GM06990 (cell line): ENCODE measurements around the gene PRM3.

Experiments used
- DNase-seq: peaks from one replicate; pipeline ENCODE4 v3.0.0-alpha.2; 2011; ENCODE audit not compliant: insufficient read length; ENCODE audit errors: extremely low read depth
- H3K27me3 ChIP-seq: replicated peaks from 2 replicates; pipeline ENCODE4 v1.6.0; 2011; ENCODE audit warnings: low read length; ENCODE audit not compliant: control insufficient read depth, insufficient read depth
- H3K36me3 ChIP-seq: 2 replicates; pipeline ENCODE4 v1.5.1; 2011; ENCODE audit warnings: low read length; ENCODE audit not compliant: control insufficient read depth, insufficient read depth
- H3K4me3 ChIP-seq: replicated peaks from 2 replicates; pipeline ENCODE4 v1.5.1; 2011; ENCODE audit warnings: low read depth, mild to moderate bottlenecking, control low read depth, low read length
- CTCF ChIP-seq: IDR thresholded peaks from 2 replicates; pipeline ENCODE4 v1.5.1; 2011; ENCODE audit warnings: low read length, control low read depth, mild to moderate bottlenecking, inconsistent platforms; ENCODE audit not compliant: insufficient read depth, poor library complexity, severe bottlenecking

Gene PRM3

GRCh38 chr16:11252482-11252931 lies 20.9 kb downstream of the PRM3 start:
- no peak for TF ChIP-seq CTCF
- no peak for DNase-seq
- Histone ChIP-seq H3K36me3 (peaks cover 14% of the 10 kb centered on the region), H3K27me3 (no peaks in the 10 kb centered on the region), H3K4me3 (peak overlapping the region; percentile 93)

GRCh38 chr16:11251525-11252481 lies 21.6 kb downstream of the PRM3 start:
- Histone ChIP-seq H3K27me3 (no peaks in the 10 kb centered on the region), H3K4me3 (peak overlapping the region; percentile 93; the same call in 1 of the 2 replicates), H3K36me3 (peaks cover 14% of the 10 kb centered on the region)
- DNase-seq, result peak; percentile 73
- TF ChIP-seq CTCF, result no peak

- no peak for TF ChIP-seq CTCF
- Histone ChIP-seq H3K27me3 (no peaks in the 10 kb centered on the region), H3K4me3 (no peak overlapping the region), H3K36me3 (peaks cover 14% of the 10 kb centered on the region)
- no peak for DNase-seq
Observed at GRCh38 chr16:11250786-11251524, 22.5 kb downstream of the PRM3 start.

- no peak for DNase-seq
- peaks cover 14% of the 10 kb centered on the region for H3K36me3 ChIP-seq
- H3K4me3 ChIP-seq, result no peak overlapping the region
- no peaks in the 10 kb centered on the region for H3K27me3 ChIP-seq
- TF ChIP-seq CTCF, result no peak
Observed at GRCh38 chr16:11250091-11250785, 23.2 kb downstream of the PRM3 start.

- TF ChIP-seq CTCF, result no peak
- Histone ChIP-seq H3K4me3 (no peak overlapping the region), H3K27me3 (no peaks in the 10 kb centered on the region), H3K36me3 (peaks cover 12% of the 10 kb centered on the region)
- DNase-seq, result no peak
Observed at GRCh38 chr16:11249233-11250061, 24.0 kb downstream of the PRM3 start.
